IMR-90 (cell line): Measurements from ENCODE around the gene PELO. TPM values are rescaled to one million over a fixed set of nuclear protein-coding genes. Genes with fewer than 3 reads are reported as not detected.
A peak's percentile ranks its signal among the peaks of the same experiment; 100 is the strongest.

Experiments
- ATAC-seq: fragments of 200-7000 bp; cut with Tn5 transposase; 2 replicates; pipeline ENCODE4 v1.9.1; 2020; ENCODE audit warnings: low read depth, mild to moderate bottlenecking, moderate library complexity
- BruUV-seq: library from RNA; stranded (reverse); fragments of 400-500 nt; replicated peaks from 2 replicates; lab custom pipeline; 2021; lab: Mats Ljungman, UMichigan
- CTCF ChIA-PET: fragments of 300-600 bp; formaldehyde crosslinking; extraction: SDS; loops from one replicate; lab custom pipeline; 2021; ENCODE audit warnings: antibody characterized with exemption; lab: Yijun Ruan, JAX
- POLR2A ChIA-PET: fragments of 300-600 bp; sonication (Branson Sonifier 250); formaldehyde crosslinking; loops from one replicate; lab custom pipeline; 2022; ENCODE audit warnings: antibody characterized with exemption; ENCODE audit not compliant: unreplicated experiment; lab: Charles Lee
- DNase-seq: peaks from one replicate; pipeline ENCODE4 v3.0.0; 2013
- H2AFZ ChIP-seq: replicated peaks from 2 replicates; pipeline ENCODE3; 2013; ENCODE audit warnings: low read length, mild to moderate bottlenecking; ENCODE audit not compliant: poor library complexity
- H2AK5ac ChIP-seq: 2 replicates; pipeline ENCODE4 v1.6.1; 2013; ENCODE audit warnings: low read depth, low read length, inconsistent platforms
- H2AK9ac ChIP-seq: replicated peaks from 2 replicates; pipeline ENCODE3; 2013; ENCODE audit warnings: mild to moderate bottlenecking, low read depth, low read length, moderate library complexity; ENCODE audit not compliant: poor library complexity
- H2BK120ac ChIP-seq: 2 replicates; pipeline ENCODE4 v1.6.1; 2013; ENCODE audit warnings: low read depth, low read length, inconsistent platforms
- H2BK15ac ChIP-seq: 3 replicates; pipeline ENCODE4 v1.6.1; 2013; ENCODE audit warnings: low read depth, low read length, inconsistent platforms
- H2BK20ac ChIP-seq: 2 replicates; pipeline ENCODE4 v1.6.1; 2013; ENCODE audit warnings: low read depth, mild to moderate bottlenecking, inconsistent platforms, low read length, moderate library complexity
- H2BK5ac ChIP-seq: 2 replicates; pipeline ENCODE4 v1.6.1; 2013; ENCODE audit warnings: mild to moderate bottlenecking, low read depth, low read length, inconsistent platforms; ENCODE audit not compliant: poor library complexity, severe bottlenecking
- H3K14ac ChIP-seq: replicated peaks from 2 replicates; pipeline ENCODE4 v1.6.1; 2013; ENCODE audit warnings: low read depth, low read length, inconsistent platforms
- H3K18ac ChIP-seq: 2 replicates; pipeline ENCODE4 v1.6.1; 2013; ENCODE audit warnings: low read depth, low read length, control low read depth
- H3K23ac ChIP-seq: 2 replicates; pipeline ENCODE4 v1.6.1; 2013; ENCODE audit warnings: low read depth, low read length, inconsistent platforms
- H3K27ac ChIP-seq: 2 replicates; pipeline ENCODE4 v1.5.1; 2013; ENCODE audit warnings: mild to moderate bottlenecking, control low read depth, low read length; ENCODE audit not compliant: insufficient read depth
- H3K27me3 ChIP-seq: 2 replicates; pipeline ENCODE4 v1.6.1; 2013; ENCODE audit warnings: low read length; ENCODE audit not compliant: control insufficient read depth, insufficient read depth
- H3K36me3 ChIP-seq: 2 replicates; pipeline ENCODE4 v1.6.1; 2013; ENCODE audit warnings: low read length, mixed read lengths; ENCODE audit not compliant: control insufficient read depth, insufficient read depth
- H3K4ac ChIP-seq: 2 replicates; pipeline ENCODE4 v1.6.1; 2013; ENCODE audit warnings: low read depth, low read length, inconsistent platforms
- H3K4me1 ChIP-seq: 2 replicates; pipeline ENCODE4 v1.6.1; 2013; ENCODE audit warnings: low read length, mixed read lengths; ENCODE audit not compliant: control insufficient read depth, insufficient read depth
- H3K4me2 ChIP-seq: 2 replicates; pipeline ENCODE4 v1.6.1; 2013; ENCODE audit warnings: low read depth, mild to moderate bottlenecking, control low read depth, low read length, moderate library complexity
- H3K4me3 ChIP-seq: 2 replicates; pipeline ENCODE4 v1.5.1; 2013; ENCODE audit warnings: low read depth, mild to moderate bottlenecking, control low read depth, low read length, moderate library complexity; ENCODE audit not compliant: insufficient read depth
- H3K56ac ChIP-seq: 2 replicates; pipeline ENCODE4 v1.6.1; 2013; ENCODE audit warnings: low read length, inconsistent platforms; ENCODE audit not compliant: insufficient read depth; ENCODE audit errors: extremely low read depth
- H3K79me1 ChIP-seq, 2 experiments: 2 replicates each; pipeline ENCODE4 v1.6.1; 2013; ENCODE audit warnings: low read length in 2 of 2, inconsistent platforms in 1 of 2, low read depth in 1 of 2
- H3K9ac ChIP-seq: 2 replicates; pipeline ENCODE4 v1.6.1; 2013; ENCODE audit warnings: low read depth, low read length, control low read depth
- H3K9me1 ChIP-seq: 2 replicates; pipeline ENCODE4 v1.6.1; 2013; ENCODE audit warnings: low read length, inconsistent platforms; ENCODE audit not compliant: insufficient read depth
- H3K9me3 ChIP-seq: 2 replicates; pipeline ENCODE4 v1.6.1; 2013; ENCODE audit warnings: low read length; ENCODE audit not compliant: control insufficient read depth, insufficient read depth
- H4K20me1 ChIP-seq: 2 replicates; pipeline ENCODE4 v1.6.1; 2013; ENCODE audit warnings: low read length, inconsistent platforms; ENCODE audit not compliant: insufficient read depth
- H4K5ac ChIP-seq: 2 replicates; pipeline ENCODE4 v1.6.1; 2013; ENCODE audit warnings: mild to moderate bottlenecking, low read depth, low read length, control low read depth
- H4K8ac ChIP-seq, 2 experiments: 2 replicates each; pipeline ENCODE4 v1.6.1; 2013; ENCODE audit warnings: low read depth in 2 of 2, low read length in 2 of 2, control low read depth in 1 of 2, inconsistent platforms in 1 of 2
- H4K91ac ChIP-seq: 2 replicates; pipeline ENCODE4 v1.6.1; 2013; ENCODE audit warnings: low read depth, low read length, inconsistent platforms; ENCODE audit not compliant: insufficient read depth
- CHD1 ChIP-seq: IDR thresholded peaks from 2 replicates; pipeline ENCODE4 v1.6.1; 2012; ENCODE audit warnings: low read depth, low read length, improper control_type of control experiment
- MAZ ChIP-seq: IDR thresholded peaks from 2 replicates; pipeline ENCODE4 v1.6.1; 2012; ENCODE audit warnings: low read depth, mild to moderate bottlenecking, low read length, improper control_type of control experiment, moderate library complexity, borderline replicate concordance
- NFE2L2 ChIP-seq: fragments of 150-350 bp; IDR thresholded peaks from 2 replicates; pipeline ENCODE4 v1.6.1; 2016; ENCODE audit warnings: low read depth, mild to moderate bottlenecking, low read length
- POLR2A ChIP-seq: IDR thresholded peaks from 2 replicates; pipeline ENCODE4 v1.6.1; 2012; ENCODE audit warnings: mild to moderate bottlenecking, low read depth, low read length
- RFX5 ChIP-seq: IDR thresholded peaks from 2 replicates; pipeline ENCODE4 v1.8.0; 2012; ENCODE audit warnings: low read depth, mild to moderate bottlenecking, low read length, moderate library complexity
- SMC3 ChIP-seq: fragments of 150-350 bp; IDR thresholded peaks from 2 replicates; pipeline ENCODE4 v1.6.1; 2016; ENCODE audit warnings: low read depth, mild to moderate bottlenecking, antibody characterized with exemption, low read length, moderate library complexity
- WGBS, 2 experiments: methylation state at CpG; one replicate each; pipeline versions ENCODE4 v1.1.5 to v1.1.7; 2013; ENCODE audit warnings: missing lambda C conversion rate in 2 of 2; ENCODE audit not compliant: insufficient read length in 1 of 2; ENCODE audit errors: extremely low coverage in 2 of 2; 5-methylcytosine and 5-hydroxymethylcytosine counted together
- dilution Hi-C: fragments of 300-500 bp; cut with HindIII; formaldehyde crosslinking; loops from one replicate; pipeline ENCODE4 v1.14.3; 2018; ENCODE audit warnings: low sequenced_read_pairs; ENCODE audit not compliant: unreplicated experiment
- in situ Hi-C: fragments of 300-500 bp; cut with MboI; formaldehyde crosslinking; loops from 3 replicates; pipeline ENCODE4 v1.14.3; 2019; ENCODE audit warnings: low sequenced_read_pairs, inconsistent platforms, mixed read lengths
- intact Hi-C: fragments of 100-400 bp; cut with micrococcal nuclease; formaldehyde crosslinking; loops from 2 replicates; pipeline ENCODE4 v1.10.0; 2022
- polyA plus RNA-seq, 3 experiments: library from polyadenylated mRNA; depleted of rRNA; stranded (reverse); fragments of >200 nt; gene quantifications; 2 replicates each; pipeline ENCODE4 v1.2.3, GENCODE V29; 2012; ENCODE audit warnings: low replicate concordance in 1 of 3
- total RNA-seq: library from RNA; depleted of rRNA; stranded (reverse); fragments of >200 nt; gene quantifications from 2 replicates; pipeline ENCODE4 v1.2.3, GENCODE V29; 2012
- TF ChIP-seq, protein P1 (sequence below): fragments of 150-350 bp; IDR thresholded peaks from 2 replicates; pipeline ENCODE4 v1.6.1; 2016; ENCODE audit warnings: low read depth, mild to moderate bottlenecking, low read length, moderate library complexity, borderline replicate concordance
- TF ChIP-seq, protein P2 (sequence below): conservative IDR thresholded peaks from 2 replicates; pipeline ENCODE4 v1.5.1; 2012; ENCODE audit warnings: mild to moderate bottlenecking, low read depth, low read length, improper control_type of control experiment
- TF ChIP-seq, protein P3 (sequence below): fragments of 150-350 bp; IDR thresholded peaks from 2 replicates; pipeline ENCODE4 v1.6.1; 2017; ENCODE audit warnings: mild to moderate bottlenecking, antibody characterized with exemption, low read length, low read depth

PELO gene
- total and polyA plus RNA-seq, 2 of the 4 experiments (the other 2 are of a cell fraction): 42.4 to 48.9 TPM

DNA sequence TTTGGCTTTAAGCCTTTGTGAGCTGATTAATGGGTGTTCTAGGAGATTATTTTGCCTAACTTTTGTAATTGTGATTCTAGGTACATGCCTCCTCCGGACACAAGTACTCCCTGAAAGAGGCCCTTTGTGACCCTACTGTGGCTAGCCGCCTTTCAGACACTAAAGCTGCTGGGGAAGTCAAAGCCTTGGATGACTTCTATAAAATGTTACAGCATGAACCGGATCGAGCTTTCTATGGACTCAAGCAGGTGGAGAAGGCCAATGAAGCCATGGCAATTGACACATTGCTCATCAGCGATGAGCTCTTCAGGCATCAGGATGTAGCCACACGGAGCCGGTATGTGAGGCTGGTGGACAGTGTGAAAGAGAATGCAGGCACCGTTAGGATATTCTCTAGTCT, 13.6 kb downstream of the PELO start (continued):
- TF ChIP-seq, protein P1, sequence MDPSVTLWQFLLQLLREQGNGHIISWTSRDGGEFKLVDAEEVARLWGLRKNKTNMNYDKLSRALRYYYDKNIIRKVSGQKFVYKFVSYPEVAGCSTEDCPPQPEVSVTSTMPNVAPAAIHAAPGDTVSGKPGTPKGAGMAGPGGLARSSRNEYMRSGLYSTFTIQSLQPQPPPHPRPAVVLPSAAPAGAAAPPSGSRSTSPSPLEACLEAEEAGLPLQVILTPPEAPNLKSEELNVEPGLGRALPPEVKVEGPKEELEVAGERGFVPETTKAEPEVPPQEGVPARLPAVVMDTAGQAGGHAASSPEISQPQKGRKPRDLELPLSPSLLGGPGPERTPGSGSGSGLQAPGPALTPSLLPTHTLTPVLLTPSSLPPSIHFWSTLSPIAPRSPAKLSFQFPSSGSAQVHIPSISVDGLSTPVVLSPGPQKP: no peak

DNA sequence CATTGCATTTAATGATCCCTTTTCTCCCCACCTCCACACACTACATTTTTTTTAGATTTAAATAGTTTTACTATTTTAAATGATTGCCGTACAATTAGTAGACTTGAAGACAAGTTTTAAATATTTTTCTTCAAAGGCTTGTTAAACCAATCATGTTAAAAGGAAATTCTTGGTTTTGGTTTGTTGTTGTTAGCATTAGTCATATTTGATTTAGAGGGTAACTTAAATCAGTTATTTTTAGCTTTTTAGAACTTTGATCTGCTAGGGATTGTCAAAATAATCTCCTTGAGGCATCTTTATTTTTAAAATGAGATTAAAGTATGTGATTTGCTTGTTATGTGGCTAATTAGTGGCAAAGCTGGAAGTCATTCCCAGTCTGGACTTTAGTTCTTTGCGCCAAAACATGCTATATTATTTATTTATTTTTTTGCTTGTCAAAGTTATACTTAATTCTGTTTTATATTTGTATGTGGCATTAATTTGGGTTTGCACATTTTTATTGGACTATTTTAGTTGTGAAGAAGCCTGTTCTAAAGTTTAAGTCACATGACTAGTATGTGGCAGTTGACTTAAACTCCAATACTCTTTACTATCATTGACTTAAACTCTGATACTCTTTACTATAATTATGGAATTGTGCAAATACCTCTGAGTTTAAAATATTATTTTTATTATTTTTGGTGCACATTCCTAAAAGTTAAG, 14.7 kb downstream of the PELO start:
- H3K36me3 ChIP-seq: peaks cover 13% of the 10 kb centered on the region
- peaks cover 0 to 29% of the 10 kb centered on the region in 2 experiments; a peak in 3 of 4 replicates for H3K79me1 ChIP-seq
- no peaks in the 10 kb centered on the region for H3K9me3 ChIP-seq
- H4K20me1 ChIP-seq: peaks cover 39% of the 10 kb centered on the region
- intact Hi-C loops: no loop called here
- peak overlapping the region; percentile 91; the same call in 1 of the 2 replicates for H3K9ac ChIP-seq
- peak overlapping the region; percentile 56 for H3K4me3 ChIP-seq
- peaks cover 4% of the 10 kb centered on the region; the same call in 1 of the 2 replicates for H3K4me1 ChIP-seq
- no peak overlapping the region for H2AFZ ChIP-seq
- H3K4ac ChIP-seq: peak overlapping the region; percentile 54; the same call in 1 of the 2 replicates
- no peak overlapping the region for H2AK5ac ChIP-seq
- peak overlapping the region; percentile 38; the same call in 1 of the 2 replicates for H3K27ac ChIP-seq
- peak overlapping the region; percentile 70; the same call in 1 of the 2 replicates for H3K56ac ChIP-seq
- H3K9me1 ChIP-seq: peaks cover 3% of the 10 kb centered on the region; the same call in 1 of the 2 replicates
- H2BK15ac ChIP-seq: no peak overlapping the region
- in situ Hi-C loops: loop anchor here (5.0 kb wide), 1 partner anchor 35 kb away; no protein-coding TSS in a partner anchor
- no peak overlapping the region for H3K14ac ChIP-seq
- peak overlapping the region; percentile 97 for H2BK5ac ChIP-seq
- no peak overlapping the region for H2BK20ac ChIP-seq
- peak overlapping the region; percentile 30; the same call in 1 of the 2 replicates for H3K18ac ChIP-seq
- DNase-seq: peak; percentile 50
- no peak overlapping the region; a peak in 2 of 4 replicates for H4K8ac ChIP-seq
- H2BK120ac ChIP-seq: no peak overlapping the region
- CTCF ChIA-PET: interaction anchor here (1.6 kb wide), 1 partner anchor 113 kb away, joined by 5 read pairs; no protein-coding TSS in a partner anchor
- WGBS, 2 experiments: no CpG with 5 or more reads among the region's 2 CpGs
- H3K4me2 ChIP-seq: peak overlapping the region; percentile 85
- dilution Hi-C loops: no loop called here
- no peak overlapping the region for H4K91ac ChIP-seq
- H4K5ac ChIP-seq: no peak overlapping the region
- no peak overlapping the region for H3K23ac ChIP-seq
- BruUV-seq: no TSS peak
- no peaks in the 10 kb centered on the region for H3K27me3 ChIP-seq
- no peak for ATAC-seq
- no peak overlapping the region for H2AK9ac ChIP-seq
- POLR2A ChIA-PET: no interaction called here
- TF ChIP-seq CHD1 (no peak), RFX5 (no peak), MAZ (no peak), POLR2A (no peak), NFE2L2 (no peak), SMC3 (no peak)
- TF ChIP-seq, protein P1: no peak
- TF ChIP-seq, protein P2, sequence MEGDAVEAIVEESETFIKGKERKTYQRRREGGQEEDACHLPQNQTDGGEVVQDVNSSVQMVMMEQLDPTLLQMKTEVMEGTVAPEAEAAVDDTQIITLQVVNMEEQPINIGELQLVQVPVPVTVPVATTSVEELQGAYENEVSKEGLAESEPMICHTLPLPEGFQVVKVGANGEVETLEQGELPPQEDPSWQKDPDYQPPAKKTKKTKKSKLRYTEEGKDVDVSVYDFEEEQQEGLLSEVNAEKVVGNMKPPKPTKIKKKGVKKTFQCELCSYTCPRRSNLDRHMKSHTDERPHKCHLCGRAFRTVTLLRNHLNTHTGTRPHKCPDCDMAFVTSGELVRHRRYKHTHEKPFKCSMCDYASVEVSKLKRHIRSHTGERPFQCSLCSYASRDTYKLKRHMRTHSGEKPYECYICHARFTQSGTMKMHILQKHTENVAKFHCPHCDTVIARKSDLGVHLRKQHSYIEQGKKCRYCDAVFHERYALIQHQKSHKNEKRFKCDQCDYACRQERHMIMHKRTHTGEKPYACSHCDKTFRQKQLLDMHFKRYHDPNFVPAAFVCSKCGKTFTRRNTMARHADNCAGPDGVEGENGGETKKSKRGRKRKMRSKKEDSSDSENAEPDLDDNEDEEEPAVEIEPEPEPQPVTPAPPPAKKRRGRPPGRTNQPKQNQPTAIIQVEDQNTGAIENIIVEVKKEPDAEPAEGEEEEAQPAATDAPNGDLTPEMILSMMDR: no peak
- TF ChIP-seq, protein P3, sequence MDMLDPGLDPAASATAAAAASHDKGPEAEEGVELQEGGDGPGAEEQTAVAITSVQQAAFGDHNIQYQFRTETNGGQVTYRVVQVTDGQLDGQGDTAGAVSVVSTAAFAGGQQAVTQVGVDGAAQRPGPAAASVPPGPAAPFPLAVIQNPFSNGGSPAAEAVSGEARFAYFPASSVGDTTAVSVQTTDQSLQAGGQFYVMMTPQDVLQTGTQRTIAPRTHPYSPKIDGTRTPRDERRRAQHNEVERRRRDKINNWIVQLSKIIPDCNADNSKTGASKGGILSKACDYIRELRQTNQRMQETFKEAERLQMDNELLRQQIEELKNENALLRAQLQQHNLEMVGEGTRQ: no peak
